HFF-Myc (cell line): Measurements from ENCODE around the gene XAGE5.
"Not testable (repeated sequence)": the region's sequence is repeated elsewhere in the genome, so short reads cannot be mapped to it uniquely, and the experiment has no call there.

Experiments used
- DNase-seq: peaks from one replicate; pipeline ENCODE4 v3.0.0-alpha.2; 2011; ENCODE audit warnings: low read depth; ENCODE audit errors: extremely low read depth
- H3K4me3 ChIP-seq: replicated peaks from 2 replicates; pipeline ENCODE4 v1.5.1; 2011; ENCODE audit warnings: low read depth, mild to moderate bottlenecking, control low read depth, low read length
- CTCF ChIP-seq: IDR thresholded peaks from 2 replicates; pipeline ENCODE4 v1.5.1; 2012; ENCODE audit warnings: mild to moderate bottlenecking, low read depth, low read length, control low read depth; ENCODE audit errors: missing control alignments

Gene XAGE5

GRCh38 chrX:52839137-52839536 lies 28.1 kb downstream of the XAGE5 start:
- no peak for DNase-seq
- no peak for TF ChIP-seq CTCF
- H3K4me3 ChIP-seq, result no peak overlapping the region

GRCh38 chrX:52843619-52844018 lies 32.5 kb downstream of the XAGE5 start:
- H3K4me3 ChIP-seq, DNase-seq: not testable (repeated sequence)

DNA sequence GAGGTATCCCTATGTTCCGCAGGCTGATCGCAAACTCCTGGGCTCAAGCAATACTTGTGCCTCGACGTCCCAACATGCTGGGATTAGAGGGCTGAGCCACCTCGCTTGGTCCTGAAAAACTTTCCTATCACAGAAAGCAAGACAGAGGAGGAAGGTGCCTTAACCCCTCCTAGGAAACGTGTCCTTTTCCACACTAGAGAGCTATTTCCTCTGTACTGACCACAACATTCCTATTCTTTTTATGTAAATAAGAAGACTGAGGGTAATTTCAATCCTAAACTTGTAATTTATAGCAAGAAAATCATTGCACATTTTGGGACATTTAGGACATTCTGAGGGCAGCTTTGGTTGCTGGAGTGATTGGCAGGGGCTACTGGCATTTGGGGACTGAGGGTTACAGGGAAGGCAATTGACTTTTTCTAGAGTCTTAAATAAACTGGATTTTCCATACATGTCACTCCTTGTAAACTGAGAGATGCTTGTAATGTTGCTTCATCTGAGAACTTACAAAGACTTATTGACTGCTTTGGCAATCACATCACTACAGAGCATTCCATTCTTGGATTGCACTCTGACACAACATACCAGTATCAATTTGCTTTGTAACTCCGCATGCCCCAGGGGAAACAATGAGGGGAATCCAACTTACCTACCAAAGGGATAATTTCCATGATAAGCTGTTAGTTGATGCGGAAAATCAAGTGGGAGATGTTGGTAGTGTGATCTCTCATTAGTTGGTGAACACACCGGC lies 41.2 kb downstream of the XAGE5 start:
- no peak for DNase-seq
- no peak for TF ChIP-seq CTCF
- no peak overlapping the region for H3K4me3 ChIP-seq

- not testable (repeated sequence) for DNase-seq, H3K4me3 ChIP-seq
These were observed 46.0 kb downstream of the XAGE5 start for GRCh38 chrX:52856991-52857525.

DNA sequence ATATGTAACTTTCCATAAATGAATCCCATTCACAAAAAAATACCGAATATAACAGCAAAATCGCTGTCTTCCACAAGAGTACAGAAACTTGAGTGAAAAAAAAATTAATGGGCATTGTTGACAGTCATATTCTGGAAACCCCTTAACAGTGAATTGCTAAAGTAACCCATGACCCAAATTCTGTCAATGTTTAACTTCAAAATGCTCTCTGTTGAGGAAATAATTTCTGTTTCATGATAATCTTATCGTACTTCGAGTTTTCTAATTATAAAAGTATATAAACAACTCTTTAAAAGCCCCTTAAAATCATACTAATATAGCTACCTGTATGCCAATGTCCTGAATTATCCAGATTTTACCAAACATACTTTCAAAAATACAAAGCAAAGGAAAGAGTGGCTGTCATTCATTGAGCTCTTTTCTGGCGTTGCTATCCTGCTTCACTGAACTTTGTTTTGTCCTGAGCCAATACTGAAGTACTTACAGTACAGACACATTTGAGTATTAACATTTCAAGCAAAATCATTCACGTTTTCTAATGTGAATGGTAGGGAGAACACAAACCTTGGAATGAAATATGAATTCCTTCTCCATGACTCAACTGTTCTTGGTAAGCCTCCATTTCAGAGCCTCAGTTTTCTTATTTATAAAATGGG lies 54.4 kb downstream of the XAGE5 start:
- H3K4me3 ChIP-seq, result no peak overlapping the region
- no peak for TF ChIP-seq CTCF
- no peak for DNase-seq
